GM18508 (cell line): ENCODE measurements around the gene CCDC88B.

ENCODE experiments used
- ATAC-seq: cut with Tn5 transposase; IDR thresholded peaks from one replicate; pipeline ENCODE4 v1.9.1; 2021; ENCODE audit warnings: moderate number of reproducible peaks; ENCODE audit not compliant: insufficient read depth, unreplicated experiment

The CCDC88B gene

GRCh38 chr11:64400667-64401066 lies 60.7 kb downstream of the CCDC88B start:
- no peak for ATAC-seq

- ATAC-seq: no peak
These were observed 61.8 kb downstream of the CCDC88B start for GRCh38 chr11:64401775-64402174.

- no peak for ATAC-seq
These were observed 63.1 kb downstream of the CCDC88B start for GRCh38 chr11:64403106-64403505.

GRCh38 chr11:64406221-64406946 lies 66.4 kb downstream of the CCDC88B start:
- no peak for ATAC-seq
